Stimulated activated CD8-positive, alpha-beta memory T cell treated with anti-CD3 and anti-CD28 coated beads, Interleukin-4, amount 100 ng/mL, for 1 hour (primary cell): Measurements from ENCODE around the gene MPND.
"Not testable (repeated sequence)": the region's sequence is repeated elsewhere in the genome, so short reads cannot be mapped to it uniquely, and the experiment has no call there.

Source experiments
- DNase-seq, 2 donors: peaks; one replicate each; pipeline ENCODE4 v3.0.0-alpha.2; 2020; ENCODE audit warnings: low read depth in 2 of 2, low spot score in 1 of 2

Gene MPND

GRCh38 chr19:4319067-4319718 lies 24.2 kb upstream of the MPND start:
- no peak for DNase-seq

GRCh38 chr19:4320419-4320818 lies 22.9 kb upstream of the MPND start:
- no peak for DNase-seq

- no peak for DNase-seq
These were observed 20.3 kb upstream of the MPND start for GRCh38 chr19:4322942-4323665.

- no peak for DNase-seq
These were observed 19.7 kb upstream of the MPND start for GRCh38 chr19:4323692-4324091.

GRCh38 chr19:4324228-4324627 lies 19.1 kb upstream of the MPND start:
- DNase-seq, result no peak

- no peak for DNase-seq
These were observed 17.0 kb upstream of the MPND start for GRCh38 chr19:4326215-4326836.

- no peak for DNase-seq
These were observed 16.5 kb upstream of the MPND start for GRCh38 chr19:4326837-4327251.

- DNase-seq, result peak in 1 of 2 donors; percentile 47
These were observed 16.0 kb upstream of the MPND start for GRCh38 chr19:4327252-4327876.

- DNase-seq, result no peak
These were observed 15.5 kb upstream of the MPND start for GRCh38 chr19:4327877-4328242.

- peak; percentile 82 to 98 for DNase-seq
These were observed 14.9 kb upstream of the MPND start for GRCh38 chr19:4328243-4328990.

GRCh38 chr19:4328991-4329681 lies 14.2 kb upstream of the MPND start:
- DNase-seq, result not testable (repeated sequence)

GRCh38 chr19:4329858-4330257 lies 13.5 kb upstream of the MPND start:
- DNase-seq, result no peak

- DNase-seq, result no peak
These were observed 8.3 kb upstream of the MPND start for GRCh38 chr19:4334929-4335570.

- no peak for DNase-seq
These were observed 5.4 kb upstream of the MPND start for GRCh38 chr19:4337906-4338440.

GRCh38 chr19:4338441-4339355 lies 4.7 kb upstream of the MPND start, which contains the start of gene STAP2:
Gene STAP2, minus strand, starts transcription at chr19:4338827. Its CDS starts 74 bp downstream, at chr19:4338753.
- DNase-seq, result no peak

GRCh38 chr19:4342314-4342614 lies 1.1 kb upstream of the MPND start:
- no peak for DNase-seq

GRCh38 chr19:4342615-4343369 lies 570 bp upstream of the MPND start:
- DNase-seq, result peak; percentile 54 to 78

- DNase-seq, result no peak
These were observed 2.1 kb downstream of the MPND start for GRCh38 chr19:4345342-4346019.
